ENCODE results near the gene SSH2. TPM values are rescaled to one million over a fixed set of nuclear protein-coding genes. Genes with fewer than 3 reads are reported as not detected.

SSH2 gene
- polyA plus RNA-seq, 1 of the 3 experiments (the other 2 are of a cell fraction) = 8.8 TPM

- ChIA-PET POLR2A (interaction anchor here (0.6 kb wide), 1 partner anchor 41 kb away, joined by 4 read pairs; no protein-coding TSS in a partner anchor), CTCF (interaction anchor here (0.7 kb wide), 1 partner anchor 62 kb away, joined by 3 read pairs; no protein-coding TSS in a partner anchor)
- H3F3A ChIP-seq (replicated peaks; ENCODE audit: insufficient read depth) = peaks cover 10% of the 10 kb centered on the region
- H3K9me2 ChIP-seq = no peaks in the 10 kb centered on the region
- no peaks in the 10 kb centered on the region for H3K9me3 ChIP-seq
- no peaks in the 10 kb centered on the region for H3K36me3 ChIP-seq (replicated peaks in 1 of 2; ENCODE audit: control insufficient read depth in 1 of 2, insufficient read depth in 2 of 2, low read length in 1 of 2)
- no peak for DNase-seq
- no peak for TF ChIP-seq GATA2 (CRISPR knock-in tag; IDR thresholded peaks at IDR 0.05)
- no peak for TF ChIP-seq RFX5 (IDR thresholded peaks at IDR 0.05; ENCODE audit: low read length)
- no peak for TF ChIP-seq SIN3A (IDR thresholded peaks at IDR 0.05; ENCODE audit: borderline replicate concordance, low read depth, low read length)
- no peak for TF ChIP-seq RCOR1 (IDR thresholded peaks at IDR 0.05; ENCODE audit: low read length)
- TF ChIP-seq EZH2phosphoT487 (IDR thresholded peaks at IDR 0.05; ENCODE audit: borderline replicate concordance, low read depth) = no peak
- no peak for TF ChIP-seq MXI1 (IDR thresholded peaks at IDR 0.05; ENCODE audit: low read depth, low read length)
- TF ChIP-seq USF2 (IDR thresholded peaks at IDR 0.05; ENCODE audit: borderline replicate concordance, low read depth, low read length) = no peak
- TF ChIP-seq CHD2 (IDR thresholded peaks at IDR 0.05; ENCODE audit: low read length, partially characterized antibody) = no peak
- no peak for TF ChIP-seq TEAD4 (IDR thresholded peaks at IDR 0.05; ENCODE audit: borderline replicate concordance, insufficient read depth)
- TF ChIP-seq RAD21 (IDR thresholded peaks at IDR 0.05; ENCODE audit: low read length) = no peak
- TF ChIP-seq FOXM1 (IDR thresholded peaks at IDR 0.05; ENCODE audit: low read depth) = no peak
- TF ChIP-seq NRF1 (IDR thresholded peaks at IDR 0.05; ENCODE audit: low read depth, low read length) = no peak
- no peak for TF ChIP-seq FOXJ3 (CRISPR knock-in tag; IDR thresholded peaks at IDR 0.05)
- TF ChIP-seq MEF2A (IDR thresholded peaks at IDR 0.05; ENCODE audit: borderline replicate concordance, low read depth) = no peak
- TF ChIP-seq CTCF (IDR thresholded peaks at IDR 0.05) = no peak
- no peak for TF ChIP-seq IRF3 (IDR thresholded peaks at IDR 0.05; ENCODE audit: low read depth, low read length)
- WGBS (ENCODE audit: low lambda C conversion rate) = 82% methylated on average over 3 of the region's 3 CpGs
- no peak overlapping the region for H3K9ac ChIP-seq
- H2AFZ ChIP-seq (ENCODE audit: low read depth) = no peak overlapping the region
- H4K20me1 ChIP-seq (ENCODE audit: insufficient read depth) = no peaks in the 10 kb centered on the region
- H3K27ac ChIP-seq (ENCODE audit: low read depth in 2 of 2, low read length in 1 of 2) = no peak overlapping the region
- no peak overlapping the region for H3K4me2 ChIP-seq
- H3K4me1 ChIP-seq (ENCODE audit: control insufficient read depth in 1 of 2, insufficient read depth in 2 of 2, low read depth in 1 of 2, low read length in 1 of 2) = peaks cover 0 to 18% of the 10 kb centered on the region in 2 experiments; a peak in 1 of 4 replicates
- no peak overlapping the region for H3K4me3 ChIP-seq (ENCODE audit: low read depth in 2 of 2, low read length in 1 of 2)
- no peaks in the 10 kb centered on the region for H3K27me3 ChIP-seq (ENCODE audit: insufficient read depth)
- H3K79me2 ChIP-seq (ENCODE audit: insufficient read depth) = peaks cover 54% of the 10 kb centered on the region
These were observed 44.9 kb downstream of the SSH2 start for GRCh38 chr17:29885031-29885640.

Measured in SK-N-SH (cell line).